ENCODE measurements around the gene SYTL3.

- no peak for TF ChIP-seq CTCF (IDR thresholded peaks at IDR 0.05)
- TF ChIP-seq POLR2A (IDR thresholded peaks at IDR 0.05): no peak
Measured at GRCh38 chr6:158677906-158678578, 28.2 kb downstream of the SYTL3 start.
